NCI-H2081 treated with DMSO at 0.1 percent for 48 hours (cell line): ENCODE results near the gene YOD1.

Experiments
- DNase-seq: peaks from one replicate; lab custom pipeline; 2025; lab: John Stamatoyannopoulos, UW

The YOD1 gene

DNA sequence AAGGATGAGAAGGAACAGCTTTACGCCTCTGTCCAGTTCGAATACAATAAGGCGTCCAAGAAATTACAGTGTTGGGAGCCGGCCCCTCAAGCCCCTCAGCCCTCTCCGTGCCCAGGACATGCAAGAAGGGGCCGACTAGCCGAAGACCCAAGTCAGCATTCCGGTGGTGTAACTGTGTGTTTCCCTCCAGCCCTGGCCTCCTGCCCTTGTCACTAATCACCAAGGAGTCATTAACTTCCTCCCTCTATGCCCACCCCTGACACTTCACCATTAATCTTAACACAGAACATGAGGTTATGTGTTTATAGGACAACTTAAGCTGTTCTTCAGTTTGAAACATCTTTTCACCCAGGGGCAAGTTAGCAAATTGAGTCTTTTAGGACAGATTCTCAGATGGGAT lies 21.2 kb upstream of the YOD1 start:
- DNase-seq, result no peak

GRCh38 chr1:207071426-207071825 lies 20.4 kb upstream of the YOD1 start:
- DNase-seq, result no peak

DNA sequence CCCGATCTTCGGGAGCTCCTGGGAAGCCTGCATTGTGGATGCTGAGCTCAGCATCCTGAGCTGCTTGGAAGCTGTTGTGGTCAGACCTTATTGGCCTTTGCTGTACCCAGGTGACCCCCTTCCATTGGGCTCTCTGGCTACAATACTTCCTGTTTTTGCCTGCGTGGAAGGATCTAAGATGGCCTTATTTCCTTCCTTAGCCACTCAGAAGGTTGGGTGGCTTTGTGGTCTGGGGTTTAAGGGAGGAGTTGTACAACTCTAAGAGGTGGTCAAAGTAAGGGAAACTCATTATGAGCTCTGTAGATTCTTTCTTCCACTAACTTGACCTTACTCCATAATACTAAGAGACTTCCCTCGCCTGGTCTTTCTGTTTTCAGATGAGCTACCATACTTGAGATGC lies 19.8 kb upstream of the YOD1 start:
- DNase-seq, result no peak

DNA sequence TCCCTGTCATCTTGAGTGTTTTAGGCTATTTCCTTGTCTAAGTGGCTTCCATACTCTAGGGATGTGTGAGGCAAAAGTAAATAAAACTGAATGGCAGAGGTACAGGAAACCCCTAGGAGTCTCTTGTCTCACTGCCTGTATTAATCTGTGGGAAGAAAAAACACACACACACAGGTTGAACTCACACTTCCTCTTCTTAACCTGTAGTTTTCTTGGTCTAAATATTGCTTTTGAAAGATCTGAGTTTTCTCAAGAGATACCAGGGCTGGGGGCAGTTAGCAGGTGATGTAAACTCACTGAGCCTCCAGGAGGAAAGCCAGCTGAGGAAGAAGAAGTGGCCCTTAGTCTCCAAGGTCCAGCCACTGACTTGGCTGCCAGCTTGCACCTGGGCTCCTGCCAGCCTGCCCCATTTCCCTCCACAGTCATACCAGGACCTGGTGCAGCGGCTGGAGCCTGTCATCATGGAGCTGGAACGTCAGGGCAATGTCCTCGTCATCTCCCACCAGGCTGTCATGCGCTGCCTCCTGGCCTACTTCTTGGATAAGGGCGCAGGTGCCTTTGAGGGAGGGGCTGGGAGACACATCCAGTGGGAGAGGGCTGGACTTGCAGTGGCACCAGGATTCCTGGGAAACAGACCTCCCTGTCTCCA lies 19.0 kb upstream of the YOD1 start:
- no peak for DNase-seq

GRCh38 chr1:207069061-207069460 lies 18.1 kb upstream of the YOD1 start:
- no peak for DNase-seq

- DNase-seq, result no peak
Measured at GRCh38 chr1:207067665-207068064, 16.7 kb upstream of the YOD1 start.

DNA sequence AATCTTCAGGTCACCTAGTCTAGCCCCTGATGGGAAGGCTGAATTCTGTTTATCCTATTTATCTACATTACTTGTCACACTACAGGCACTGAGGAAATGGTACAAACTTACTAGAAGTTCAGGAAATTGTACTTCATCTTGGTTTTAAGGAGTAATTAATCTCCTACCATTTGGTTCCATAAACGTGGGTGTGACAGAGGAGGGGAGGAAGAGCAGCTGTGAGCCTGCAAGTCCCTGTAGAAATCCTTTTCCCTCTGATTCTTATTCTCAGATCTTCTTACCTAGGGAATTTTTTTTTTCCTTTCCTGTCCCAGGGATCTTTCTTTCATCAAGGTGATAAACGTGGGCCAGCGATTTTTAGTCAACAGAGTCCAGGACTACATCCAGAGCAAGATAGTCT lies 16.2 kb upstream of the YOD1 start:
- no peak for DNase-seq

DNA sequence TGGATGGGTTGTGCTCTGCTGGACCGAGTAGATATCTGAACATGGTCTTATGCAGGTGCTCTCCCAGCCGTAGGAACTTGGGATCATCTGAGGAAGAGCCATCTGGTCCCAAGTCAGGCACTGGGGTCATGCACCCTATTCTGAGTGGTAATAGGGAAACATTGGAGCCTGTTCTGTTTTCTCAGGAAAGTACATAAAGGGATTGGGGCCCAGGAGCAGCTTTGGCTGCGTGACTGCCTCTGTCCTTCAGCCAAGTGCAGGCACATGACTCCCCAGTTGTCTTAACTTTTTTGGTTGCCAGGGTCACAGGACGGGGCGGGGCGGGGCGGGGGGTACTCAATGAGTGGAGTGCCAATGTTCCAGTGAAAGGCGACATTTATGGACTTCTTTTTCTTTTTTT lies 13.6 kb upstream of the YOD1 start:
- no peak for DNase-seq

DNA sequence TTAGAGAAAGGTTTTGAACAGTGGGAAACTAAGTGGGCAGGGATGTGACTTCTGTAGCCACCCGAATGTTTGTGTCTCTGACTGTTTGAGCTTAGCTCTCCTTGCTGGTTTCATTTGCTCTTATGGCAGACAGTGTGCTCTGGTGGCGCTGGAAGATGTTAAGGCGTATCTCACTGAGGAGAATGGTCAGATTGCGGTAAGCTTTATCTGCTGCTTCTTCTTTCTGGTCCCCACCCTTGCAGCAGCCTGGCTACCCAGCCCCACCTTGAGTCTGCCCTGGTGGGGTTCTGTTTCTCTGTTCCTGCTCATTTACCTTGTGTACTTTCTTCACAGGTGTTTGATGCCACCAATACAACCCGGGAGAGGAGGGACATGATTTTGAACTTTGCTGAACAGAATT lies 12.0 kb upstream of the YOD1 start:
- no peak for DNase-seq

GRCh38 chr1:207062058-207062457 lies 11.1 kb upstream of the YOD1 start:
- DNase-seq, result no peak

- no peak for DNase-seq
Measured at GRCh38 chr1:207060596-207060995, 9.6 kb upstream of the YOD1 start.

GRCh38 chr1:207059881-207060280 lies 8.9 kb upstream of the YOD1 start:
- DNase-seq, result no peak

GRCh38 chr1:207058878-207059867 lies 8.2 kb upstream of the YOD1 start:
- DNase-seq, result no peak

- DNase-seq, result no peak
Measured at GRCh38 chr1:207058252-207058651, 7.2 kb upstream of the YOD1 start.

DNA sequence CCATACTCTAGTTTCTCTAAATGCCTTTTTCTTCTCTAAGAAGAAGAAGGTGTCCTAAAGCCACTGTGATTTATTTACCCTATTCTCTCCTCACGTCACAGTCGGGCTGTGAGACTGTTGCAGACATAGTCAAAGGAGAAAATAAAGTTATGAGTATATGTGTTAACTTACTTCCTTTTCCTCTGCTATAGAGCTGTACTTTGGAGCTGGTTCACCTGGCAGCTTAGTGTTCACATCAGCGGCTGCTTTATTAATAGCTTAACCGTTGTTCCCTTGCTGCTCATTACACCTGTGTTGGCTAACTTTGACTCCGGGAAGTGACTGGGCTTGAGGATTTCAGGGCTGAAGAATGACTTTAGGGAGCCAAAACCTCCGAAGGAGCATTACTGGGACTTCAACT lies 5.7 kb upstream of the YOD1 start:
- DNase-seq, result no peak

- DNase-seq, result no peak
Measured at GRCh38 chr1:207055386-207056001, 4.5 kb upstream of the YOD1 start.

GRCh38 chr1:207054491-207054890 lies 3.5 kb upstream of the YOD1 start:
- no peak for DNase-seq

DNA sequence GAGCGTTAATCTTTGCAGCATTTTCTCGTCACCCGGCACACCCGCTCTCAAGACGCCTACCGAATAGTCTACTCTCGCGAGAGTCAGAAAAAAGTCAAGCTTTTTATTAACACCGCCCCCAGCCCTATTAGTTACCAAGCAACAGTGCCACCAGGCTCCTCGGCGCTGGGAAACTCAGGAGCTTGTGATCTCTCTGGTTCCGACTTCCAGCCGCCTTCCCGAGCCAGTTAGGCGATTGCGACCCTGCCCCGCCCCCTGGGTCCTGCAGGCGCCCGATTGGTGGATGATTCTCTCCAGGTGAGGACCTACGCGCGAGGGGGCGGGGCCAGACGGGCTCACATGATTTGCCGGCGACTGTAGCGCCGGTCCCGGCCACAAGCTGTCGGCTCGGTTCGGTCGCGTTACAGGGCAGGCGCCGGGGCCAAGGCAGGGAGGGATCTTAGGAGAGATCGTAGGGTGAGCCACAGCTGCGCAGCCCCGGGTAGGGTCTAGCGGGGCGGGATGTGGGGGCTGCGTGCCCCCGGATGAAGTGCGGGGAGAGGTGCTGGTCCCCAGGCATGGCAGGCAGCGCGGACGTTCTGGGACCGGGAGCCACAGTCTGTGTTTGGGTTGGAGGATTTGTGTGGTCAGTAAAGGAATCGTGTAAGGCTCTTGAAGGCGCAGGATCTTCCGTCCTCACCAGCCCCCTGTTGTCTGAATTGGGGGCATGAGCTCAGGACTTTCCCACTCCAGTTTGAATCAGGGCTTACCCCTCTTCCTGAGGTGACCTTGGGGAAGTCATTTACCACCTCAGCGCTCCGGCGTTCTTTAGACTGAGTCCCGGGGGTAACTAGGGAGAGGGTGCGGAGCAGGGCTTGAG lies 2.1 kb upstream of the YOD1 start, which contains the start of gene PFKFB2:
Gene PFKFB2, plus strand, starts transcription at position 365 of the 859 bp plus-strand sequence. CDS start 1,443 bp downstream, outside the sequence.
- DNase-seq, result peak; percentile 98

DNA sequence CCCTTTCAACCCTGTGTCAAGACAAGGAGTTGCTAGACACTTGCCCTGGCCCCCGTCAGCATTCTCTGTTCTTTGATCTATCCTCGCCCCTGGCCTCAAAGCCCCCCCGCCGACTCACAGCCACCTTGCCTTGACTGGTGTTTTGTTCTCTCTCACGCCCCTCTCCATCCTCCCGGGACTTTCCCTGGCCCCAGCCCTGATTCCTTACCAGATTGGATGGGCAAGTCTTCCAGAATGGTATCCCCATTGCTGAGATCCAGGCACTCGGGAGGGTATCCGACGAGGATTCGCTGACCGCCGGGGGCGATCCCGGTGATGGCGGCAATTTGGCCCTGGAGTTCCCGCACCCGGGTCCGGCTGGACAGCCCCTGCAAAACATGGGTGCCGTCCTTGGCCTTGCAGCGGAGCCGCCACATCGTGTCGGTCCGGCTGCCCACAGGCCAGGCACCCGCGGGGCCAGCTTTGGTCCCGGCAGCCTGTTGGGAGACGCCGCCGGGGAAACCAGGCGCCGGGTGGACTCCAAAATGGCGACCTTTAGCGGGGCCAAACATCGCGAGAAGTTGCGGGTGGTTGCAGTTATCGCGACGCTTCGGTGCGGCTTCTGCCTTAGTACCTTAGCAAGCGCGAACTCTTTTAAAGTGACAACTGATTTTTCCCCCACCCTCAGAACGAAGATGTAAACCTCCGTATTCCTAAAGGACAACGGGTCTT lies 373 bp downstream of the YOD1 start:
- peak; percentile 54 for DNase-seq

DNA sequence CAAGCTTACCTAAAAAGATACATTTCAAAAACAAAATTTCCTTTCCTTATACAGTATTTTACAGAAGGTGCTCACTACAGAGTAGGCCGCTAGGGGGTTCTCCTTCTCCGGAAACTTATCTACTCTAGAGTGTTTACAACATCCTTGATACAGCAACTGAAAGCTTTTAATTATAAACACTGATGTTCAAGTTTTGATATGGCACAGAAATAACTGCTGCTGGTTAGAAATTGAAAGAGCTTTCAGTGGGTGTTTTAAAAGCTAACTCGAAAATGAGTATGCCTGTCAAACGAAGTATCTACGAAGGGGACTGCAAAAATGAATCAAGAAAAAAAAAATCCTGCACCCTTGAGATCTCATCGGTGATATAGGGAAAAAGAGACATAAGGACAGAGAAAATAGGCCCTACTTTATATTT lies 1.0 kb downstream of the YOD1 start:
- DNase-seq, result no peak

DNA sequence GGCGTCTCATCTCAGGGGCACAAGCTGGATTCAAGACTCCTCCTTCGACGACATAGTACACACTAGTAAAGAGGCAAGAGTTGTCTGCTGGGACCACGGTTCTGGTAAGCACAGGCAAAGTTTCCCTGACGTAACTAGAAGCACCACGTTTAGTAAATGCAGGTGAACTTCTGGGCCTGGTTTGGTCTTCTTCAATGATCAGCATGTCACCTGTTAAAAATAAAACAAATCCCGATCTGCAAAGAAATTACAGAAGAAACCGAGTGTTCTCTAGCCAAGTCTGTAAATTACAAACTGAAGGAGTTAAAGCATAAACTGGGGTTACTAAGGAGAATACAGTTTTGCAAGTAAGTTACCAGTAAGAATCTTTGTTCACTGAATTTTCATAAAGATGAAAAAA lies 1.5 kb downstream of the YOD1 start:
- DNase-seq, result no peak
